ENCODE measurements around the gene MSMP. TPM values are rescaled to one million over a fixed set of nuclear protein-coding genes. Genes with fewer than 3 reads are reported as not detected.

Gene MSMP
- total and polyA plus RNA-seq, 2 donors (not counting 3 experiments of a cell fraction or from before 2014, with no cell fraction given): 18.8 to 29.0 TPM

- TF ChIP-seq MYC (IDR thresholded peaks at IDR 0.05; ENCODE audit: low read depth, low read length): no peak
- TF ChIP-seq, protein P1, sequence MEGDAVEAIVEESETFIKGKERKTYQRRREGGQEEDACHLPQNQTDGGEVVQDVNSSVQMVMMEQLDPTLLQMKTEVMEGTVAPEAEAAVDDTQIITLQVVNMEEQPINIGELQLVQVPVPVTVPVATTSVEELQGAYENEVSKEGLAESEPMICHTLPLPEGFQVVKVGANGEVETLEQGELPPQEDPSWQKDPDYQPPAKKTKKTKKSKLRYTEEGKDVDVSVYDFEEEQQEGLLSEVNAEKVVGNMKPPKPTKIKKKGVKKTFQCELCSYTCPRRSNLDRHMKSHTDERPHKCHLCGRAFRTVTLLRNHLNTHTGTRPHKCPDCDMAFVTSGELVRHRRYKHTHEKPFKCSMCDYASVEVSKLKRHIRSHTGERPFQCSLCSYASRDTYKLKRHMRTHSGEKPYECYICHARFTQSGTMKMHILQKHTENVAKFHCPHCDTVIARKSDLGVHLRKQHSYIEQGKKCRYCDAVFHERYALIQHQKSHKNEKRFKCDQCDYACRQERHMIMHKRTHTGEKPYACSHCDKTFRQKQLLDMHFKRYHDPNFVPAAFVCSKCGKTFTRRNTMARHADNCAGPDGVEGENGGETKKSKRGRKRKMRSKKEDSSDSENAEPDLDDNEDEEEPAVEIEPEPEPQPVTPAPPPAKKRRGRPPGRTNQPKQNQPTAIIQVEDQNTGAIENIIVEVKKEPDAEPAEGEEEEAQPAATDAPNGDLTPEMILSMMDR (IDR thresholded peaks at IDR 0.05; ENCODE audit: extremely low read depth in 1 of 2, insufficient read depth in 1 of 2, low read depth in 1 of 2, low read length in 2 of 2): no peak
- no peak for TF ChIP-seq FOS (IDR thresholded peaks at IDR 0.05; ENCODE audit: borderline replicate concordance, insufficient read depth, low read length)
- H3K9me3 ChIP-seq (replicated peaks; ENCODE audit: control insufficient read depth, insufficient read depth, low read length): no peaks in the 10 kb centered on the region
- peaks cover 47% of the 10 kb centered on the region for H3K79me2 ChIP-seq (ENCODE audit: control insufficient read depth, insufficient read depth, low read length)
- POLR2A ChIA-PET: no interaction called here
- H2AFZ ChIP-seq (ENCODE audit: low read depth, low read length): no peak overlapping the region
- H3K4me3 ChIP-seq (replicated peaks in 1 of 3; ENCODE audit: insufficient read depth in 1 of 3, low read depth in 1 of 3, low read length in 3 of 3): no peak overlapping the region
- CTCF ChIA-PET: interaction anchor here (1.0 to 5.3 kb wide), 6 partner anchors 9 to 74 kb away, joined by 3 to 86 read pairs (median 9); partner anchors contain the start of genes GBA2, RGP1 and SPAG8
- H3K27me3 ChIP-seq (ENCODE audit: control insufficient read depth in 2 of 2, insufficient read depth in 2 of 2, low read length in 2 of 2): no peaks in the 10 kb centered on the region
- peaks cover 44 to 65% of the 10 kb centered on the region in 2 experiments for H3K36me3 ChIP-seq (ENCODE audit: control insufficient read depth in 2 of 2, extremely low read depth in 1 of 2, insufficient read depth in 2 of 2, low read length in 2 of 2)
- no peak for DNase-seq (ENCODE audit: low read depth, low spot score)
- FAIRE-seq: no peak
- no TSS peak for BruUV-seq (replicated peaks)
- no peaks in the 10 kb centered on the region for H4K20me1 ChIP-seq (replicated peaks; ENCODE audit: control insufficient read depth, extremely low read depth, insufficient read depth, low read length)
- H3K4me1 ChIP-seq (ENCODE audit: control insufficient read depth, extremely low read depth, insufficient read depth, low read length): peaks cover 12% of the 10 kb centered on the region
- H3K27ac ChIP-seq (ENCODE audit: insufficient read depth, low read depth, low read length): no peak overlapping the region
- H3K9ac ChIP-seq (replicated peaks; ENCODE audit: extremely low read depth, insufficient read depth, low read length): no peak overlapping the region
- intact Hi-C loops (cut with micrococcal nuclease): no loop called here
- no peak overlapping the region for H3K4me2 ChIP-seq (ENCODE audit: insufficient read depth, low read length)
- dilution Hi-C loops (cut with MboI; ENCODE audit: extremely low pct_ligation_motif_present, low sequenced_read_pairs): no loop called here
- no peaks in the 10 kb centered on the region for H3K9me1 ChIP-seq (replicated peaks; ENCODE audit: control insufficient read depth, extremely low read depth, insufficient read depth, low read length)
Measured at GRCh38 chr9:35738186-35738585, 15.9 kb downstream of the MSMP start.

- Histone ChIP-seq H3K4me1 (ENCODE audit: control insufficient read depth, extremely low read depth, insufficient read depth, low read length) (peaks cover 14% of the 10 kb centered on the region), H3K9me3 (replicated peaks; ENCODE audit: control insufficient read depth, insufficient read depth, low read length) (no peaks in the 10 kb centered on the region), H3K27ac (ENCODE audit: insufficient read depth, low read depth, low read length) (no peak overlapping the region), H3K36me3 (ENCODE audit: control insufficient read depth in 2 of 2, extremely low read depth in 1 of 2, insufficient read depth in 2 of 2, low read length in 2 of 2) (peaks cover 41 to 60% of the 10 kb centered on the region in 2 experiments), H4K20me1 (replicated peaks; ENCODE audit: control insufficient read depth, extremely low read depth, insufficient read depth, low read length) (no peaks in the 10 kb centered on the region), H2AFZ (ENCODE audit: low read depth, low read length) (no peak overlapping the region), H3K4me2 (ENCODE audit: insufficient read depth, low read length) (no peak overlapping the region), H3K79me2 (ENCODE audit: control insufficient read depth, insufficient read depth, low read length) (peaks cover 41% of the 10 kb centered on the region), H3K27me3 (ENCODE audit: control insufficient read depth in 2 of 2, insufficient read depth in 2 of 2, low read length in 2 of 2) (no peaks in the 10 kb centered on the region), H3K4me3 (replicated peaks in 1 of 3; ENCODE audit: insufficient read depth in 1 of 3, low read depth in 1 of 3, low read length in 3 of 3) (no peak overlapping the region), H3K9ac (replicated peaks; ENCODE audit: extremely low read depth, insufficient read depth, low read length) (no peak overlapping the region), H3K9me1 (replicated peaks; ENCODE audit: control insufficient read depth, extremely low read depth, insufficient read depth, low read length) (no peaks in the 10 kb centered on the region)
- peak; percentile 7 for TF ChIP-seq POLR2AphosphoS5 (IDR thresholded peaks at IDR 0.05; ENCODE audit: insufficient read depth, low read depth, low read length)
- TF ChIP-seq, protein P2, sequence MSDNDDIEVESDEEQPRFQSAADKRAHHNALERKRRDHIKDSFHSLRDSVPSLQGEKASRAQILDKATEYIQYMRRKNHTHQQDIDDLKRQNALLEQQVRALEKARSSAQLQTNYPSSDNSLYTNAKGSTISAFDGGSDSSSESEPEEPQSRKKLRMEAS (IDR thresholded peaks at IDR 0.05; ENCODE audit: insufficient read depth, insufficient read length): no peak
- ChIA-PET CTCF (interaction anchor here (1.0 to 5.3 kb wide), 7 partner anchors 10 to 89 kb away, joined by 3 to 86 read pairs (median 8); partner anchors contain the start of genes GBA2 and RGP1), POLR2A (no interaction called here)
- intact Hi-C loops (cut with micrococcal nuclease) (no loop called here), dilution Hi-C loops (cut with MboI; ENCODE audit: extremely low pct_ligation_motif_present, low sequenced_read_pairs) (no loop called here)
- DNase-seq (ENCODE audit: low read depth, low spot score) (no peak), FAIRE-seq (no peak)
- BruUV-seq (replicated peaks): TSS peak; percentile 33
Measured at GRCh38 chr9:35737143-35737542, 16.9 kb downstream of the MSMP start.
